SK-N-SH treated with all-trans-retinoic acid at 6 μM for 48 hours (cell line): ENCODE results near the gene SH3RF2.

Experiments
- ARNTL ChIP-seq: fragments of 450-650 bp; formaldehyde crosslinking; IDR thresholded peaks from 2 replicates; pipeline ENCODE4 v1.5.0; 2020; ENCODE audit warnings: low read depth, mild to moderate bottlenecking, moderate library complexity, borderline replicate concordance
- ESRRG ChIP-seq: fragments of 250-450 bp; sonication (Bioruptor Pico); IDR thresholded peaks from 2 replicates; pipeline ENCODE4 v1.6.1; 2021; ENCODE audit warnings: mild to moderate bottlenecking
- ISL1 ChIP-seq: fragments of 250-450 bp; sonication (Bioruptor Pico); IDR thresholded peaks from 2 replicates; pipeline ENCODE4 v2.1.2; 2022; ENCODE audit warnings: mild to moderate bottlenecking, moderate library complexity
- OSR1 ChIP-seq: fragments of 250-450 bp; sonication (Bioruptor Pico); IDR thresholded peaks from 2 replicates; pipeline ENCODE4 v1.8.0; 2022; ENCODE audit warnings: moderate library complexity, mild to moderate bottlenecking, inconsistent platforms
- PPARA ChIP-seq: fragments of 250-450 bp; sonication (Bioruptor Pico); IDR thresholded peaks from 2 replicates; pipeline ENCODE4 v1.5.0; 2020; ENCODE audit warnings: mild to moderate bottlenecking, borderline replicate concordance
- RARB ChIP-seq: fragments of 250-450 bp; sonication (Bioruptor Pico); IDR thresholded peaks from 2 replicates; pipeline ENCODE4 v1.8.0; 2021; ENCODE audit warnings: mild to moderate bottlenecking, moderate library complexity
- SNAI2 ChIP-seq: fragments of 250-450 bp; sonication (Bioruptor Pico); IDR thresholded peaks from 2 replicates; pipeline ENCODE4 v1.5.0; 2020; ENCODE audit warnings: mild to moderate bottlenecking, moderate library complexity
- TCF4 ChIP-seq: fragments of 250-450 bp; sonication (Bioruptor Pico); IDR thresholded peaks from 2 replicates; pipeline ENCODE4 v1.8.0; 2021; ENCODE audit warnings: mild to moderate bottlenecking, moderate library complexity, borderline replicate concordance
- ZFP30 ChIP-seq: fragments of 450-650 bp; formaldehyde crosslinking; IDR thresholded peaks from 2 replicates; pipeline ENCODE4 v1.5.0; 2022; ENCODE audit warnings: mild to moderate bottlenecking, moderate library complexity
- ZNF70 ChIP-seq: fragments of 450-650 bp; formaldehyde crosslinking; IDR thresholded peaks from 2 replicates; pipeline ENCODE4 v1.5.0; 2020; ENCODE audit warnings: mild to moderate bottlenecking, moderate library complexity
- TF ChIP-seq, protein P1 (sequence below): fragments of 250-450 bp; sonication (Bioruptor Pico); IDR thresholded peaks from 2 replicates; pipeline ENCODE4 v1.8.0; 2020; ENCODE audit warnings: mild to moderate bottlenecking, moderate library complexity, borderline replicate concordance
- TF ChIP-seq, protein P2 (sequence below): fragments of 250-450 bp; sonication (Bioruptor Pico); IDR thresholded peaks from 2 replicates; pipeline ENCODE4 v1.5.1; 2020; ENCODE audit warnings: low read depth, mild to moderate bottlenecking, moderate library complexity

DNA sequence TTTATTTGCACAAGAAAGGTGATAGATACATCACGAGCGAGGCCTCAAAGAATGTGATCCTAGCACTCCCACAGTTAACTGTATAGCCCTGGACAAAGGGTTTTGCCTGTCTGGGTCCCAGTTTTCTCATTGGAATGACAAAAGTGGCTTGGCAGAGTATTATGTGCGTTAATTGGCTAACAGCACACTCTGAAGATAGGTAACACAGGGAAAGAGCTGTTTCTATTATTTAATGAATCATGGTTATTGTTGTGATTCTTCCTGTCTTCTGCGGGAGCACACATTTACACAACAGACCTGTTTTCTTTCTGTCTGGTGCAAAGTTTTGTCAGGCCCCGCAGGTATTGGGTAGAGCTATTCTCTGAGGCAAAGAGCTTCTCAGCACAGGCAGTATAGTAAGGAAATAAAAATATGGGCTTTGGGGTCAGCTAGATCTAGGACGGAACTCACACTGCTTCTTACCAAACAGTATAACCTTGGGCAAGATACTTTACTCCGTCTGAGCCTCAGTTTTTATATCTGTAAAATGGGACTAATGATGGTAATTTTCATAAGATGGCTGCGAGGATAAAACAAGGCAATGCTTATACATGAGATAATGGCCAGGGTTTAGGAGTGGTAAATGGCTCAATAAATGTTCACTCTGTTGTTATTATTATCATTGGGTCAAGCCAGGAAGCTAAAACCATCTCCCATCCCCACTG lies 90.1 kb downstream of the SH3RF2 start:
- TF ChIP-seq TCF4 (CRISPR knock-in tag): no peak
- no peak for TF ChIP-seq ISL1 (CRISPR knock-in tag)
- TF ChIP-seq, protein P1, sequence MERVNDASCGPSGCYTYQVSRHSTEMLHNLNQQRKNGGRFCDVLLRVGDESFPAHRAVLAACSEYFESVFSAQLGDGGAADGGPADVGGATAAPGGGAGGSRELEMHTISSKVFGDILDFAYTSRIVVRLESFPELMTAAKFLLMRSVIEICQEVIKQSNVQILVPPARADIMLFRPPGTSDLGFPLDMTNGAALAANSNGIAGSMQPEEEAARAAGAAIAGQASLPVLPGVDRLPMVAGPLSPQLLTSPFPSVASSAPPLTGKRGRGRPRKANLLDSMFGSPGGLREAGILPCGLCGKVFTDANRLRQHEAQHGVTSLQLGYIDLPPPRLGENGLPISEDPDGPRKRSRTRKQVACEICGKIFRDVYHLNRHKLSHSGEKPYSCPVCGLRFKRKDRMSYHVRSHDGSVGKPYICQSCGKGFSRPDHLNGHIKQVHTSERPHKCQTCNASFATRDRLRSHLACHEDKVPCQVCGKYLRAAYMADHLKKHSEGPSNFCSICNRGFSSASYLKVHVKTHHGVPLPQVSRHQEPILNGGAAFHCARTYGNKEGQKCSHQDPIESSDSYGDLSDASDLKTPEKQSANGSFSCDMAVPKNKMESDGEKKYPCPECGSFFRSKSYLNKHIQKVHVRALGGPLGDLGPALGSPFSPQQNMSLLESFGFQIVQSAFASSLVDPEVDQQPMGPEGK (CRISPR knock-in tag): no peak
- TF ChIP-seq ZFP30: no peak
- TF ChIP-seq RARB (CRISPR knock-in tag): no peak
- TF ChIP-seq OSR1 (CRISPR knock-in tag): no peak
- no peak for TF ChIP-seq SNAI2 (CRISPR knock-in tag)
- TF ChIP-seq, protein P2, sequence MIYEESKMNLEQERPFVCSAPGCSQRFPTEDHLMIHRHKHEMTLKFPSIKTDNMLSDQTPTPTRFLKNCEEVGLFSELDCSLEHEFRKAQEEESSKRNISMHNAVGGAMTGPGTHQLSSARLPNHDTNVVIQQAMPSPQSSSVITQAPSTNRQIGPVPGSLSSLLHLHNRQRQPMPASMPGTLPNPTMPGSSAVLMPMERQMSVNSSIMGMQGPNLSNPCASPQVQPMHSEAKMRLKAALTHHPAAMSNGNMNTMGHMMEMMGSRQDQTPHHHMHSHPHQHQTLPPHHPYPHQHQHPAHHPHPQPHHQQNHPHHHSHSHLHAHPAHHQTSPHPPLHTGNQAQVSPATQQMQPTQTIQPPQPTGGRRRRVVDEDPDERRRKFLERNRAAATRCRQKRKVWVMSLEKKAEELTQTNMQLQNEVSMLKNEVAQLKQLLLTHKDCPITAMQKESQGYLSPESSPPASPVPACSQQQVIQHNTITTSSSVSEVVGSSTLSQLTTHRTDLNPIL (CRISPR knock-in tag): no peak
- TF ChIP-seq PPARA (CRISPR knock-in tag): no peak
- no peak for TF ChIP-seq ARNTL (CRISPR knock-in tag)
- no peak for TF ChIP-seq ESRRG
- TF ChIP-seq ZNF70 (CRISPR knock-in tag): no peak
